ENCODE data around the gene NFIA. TPM values are rescaled to one million over a fixed set of nuclear protein-coding genes. Genes with fewer than 3 reads are reported as not detected.

NFIA gene
- total and polyA plus RNA-seq, 2 of the 13 experiments (the other 11 are each of a cell fraction or from before 2014, with no cell fraction given), result 14.7 to 28.5 TPM

DNA sequence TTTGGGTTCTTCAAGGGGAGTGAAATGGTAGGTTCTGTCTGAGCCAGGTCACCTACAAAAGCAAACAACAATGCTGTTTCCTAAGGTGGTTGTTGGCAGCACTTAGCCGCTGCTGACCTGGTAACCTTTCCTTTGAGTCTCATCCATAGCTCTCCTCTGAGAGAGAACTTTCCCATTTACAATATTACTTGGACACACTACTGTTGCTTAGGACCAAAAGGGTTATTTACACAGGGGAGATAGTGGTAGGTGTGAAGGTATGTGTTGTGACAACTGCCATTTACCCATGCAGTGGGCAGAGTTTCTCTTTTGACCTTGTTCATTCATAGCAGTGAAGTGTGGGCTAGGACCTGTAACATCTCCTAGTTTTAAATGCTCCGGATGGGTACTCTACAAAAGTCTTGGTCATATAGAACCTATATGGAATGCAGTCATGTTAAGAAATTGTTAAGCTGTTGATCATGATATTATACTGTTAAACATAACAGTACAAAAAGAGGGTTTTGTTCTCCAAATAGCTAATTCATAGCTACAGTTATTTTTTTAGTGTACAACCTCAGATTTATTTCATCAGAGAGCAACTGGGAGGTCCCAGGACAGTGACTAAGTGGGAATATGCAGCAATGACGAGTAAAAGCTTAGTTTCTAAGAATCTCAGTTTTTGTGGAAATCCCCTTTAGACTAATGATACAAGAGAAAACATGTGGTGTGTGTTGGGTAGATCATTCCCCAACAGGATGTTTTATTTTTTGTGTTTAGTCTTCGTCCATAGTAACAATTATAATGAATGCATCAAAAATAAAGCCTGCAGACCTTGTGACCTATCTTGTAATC, 219.7 kb downstream of the NFIA start (continued):
- TF ChIP-seq ZNF296 (CRISPR knock-in tag; conservative IDR thresholded peaks at IDR 0.05), result no peak
- no peak for TF ChIP-seq PHF20 (CRISPR knock-in tag; IDR thresholded peaks at IDR 0.05)
- TF ChIP-seq MEIS1 (CRISPR knock-in tag; IDR thresholded peaks at IDR 0.05; ENCODE audit: borderline replicate concordance), result no peak
- no peak for TF ChIP-seq AGO1 (IDR thresholded peaks at IDR 0.05; ENCODE audit: low read depth, low read length, poor library complexity, severe bottlenecking)
- TF ChIP-seq FIP1L1 (IDR thresholded peaks at IDR 0.05; ENCODE audit: borderline replicate concordance, insufficient read depth, low read depth, low read length), result no peak
- TF ChIP-seq NONO (IDR thresholded peaks at IDR 0.05), result no peak
- TF ChIP-seq NONO (CRISPR knock-in tag; conservative IDR thresholded peaks at IDR 0.05), result no peak
- no peak for TF ChIP-seq CCAR2 (optimal IDR thresholded peaks at IDR 0.05; ENCODE audit: low read depth, low read length)
- TF ChIP-seq ELF3 (CRISPR knock-in tag; IDR thresholded peaks at IDR 0.05), result no peak
- TF ChIP-seq ZNF609 (CRISPR knock-in tag; IDR thresholded peaks at IDR 0.05; ENCODE audit: borderline replicate concordance), result 0 out of 2 replicates have a peak, but pooled peaks have one; percentile 17
- TF ChIP-seq, protein P1, sequence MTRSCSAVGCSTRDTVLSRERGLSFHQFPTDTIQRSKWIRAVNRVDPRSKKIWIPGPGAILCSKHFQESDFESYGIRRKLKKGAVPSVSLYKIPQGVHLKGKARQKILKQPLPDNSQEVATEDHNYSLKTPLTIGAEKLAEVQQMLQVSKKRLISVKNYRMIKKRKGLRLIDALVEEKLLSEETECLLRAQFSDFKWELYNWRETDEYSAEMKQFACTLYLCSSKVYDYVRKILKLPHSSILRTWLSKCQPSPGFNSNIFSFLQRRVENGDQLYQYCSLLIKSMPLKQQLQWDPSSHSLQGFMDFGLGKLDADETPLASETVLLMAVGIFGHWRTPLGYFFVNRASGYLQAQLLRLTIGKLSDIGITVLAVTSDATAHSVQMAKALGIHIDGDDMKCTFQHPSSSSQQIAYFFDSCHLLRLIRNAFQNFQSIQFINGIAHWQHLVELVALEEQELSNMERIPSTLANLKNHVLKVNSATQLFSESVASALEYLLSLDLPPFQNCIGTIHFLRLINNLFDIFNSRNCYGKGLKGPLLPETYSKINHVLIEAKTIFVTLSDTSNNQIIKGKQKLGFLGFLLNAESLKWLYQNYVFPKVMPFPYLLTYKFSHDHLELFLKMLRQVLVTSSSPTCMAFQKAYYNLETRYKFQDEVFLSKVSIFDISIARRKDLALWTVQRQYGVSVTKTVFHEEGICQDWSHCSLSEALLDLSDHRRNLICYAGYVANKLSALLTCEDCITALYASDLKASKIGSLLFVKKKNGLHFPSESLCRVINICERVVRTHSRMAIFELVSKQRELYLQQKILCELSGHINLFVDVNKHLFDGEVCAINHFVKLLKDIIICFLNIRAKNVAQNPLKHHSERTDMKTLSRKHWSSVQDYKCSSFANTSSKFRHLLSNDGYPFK (CRISPR knock-in tag; IDR thresholded peaks at IDR 0.05; ENCODE audit: borderline replicate concordance), result no peak
- TF ChIP-seq KLF15 (CRISPR knock-in tag; IDR thresholded peaks at IDR 0.05; ENCODE audit: borderline replicate concordance), result no peak
- TF ChIP-seq, protein P2, sequence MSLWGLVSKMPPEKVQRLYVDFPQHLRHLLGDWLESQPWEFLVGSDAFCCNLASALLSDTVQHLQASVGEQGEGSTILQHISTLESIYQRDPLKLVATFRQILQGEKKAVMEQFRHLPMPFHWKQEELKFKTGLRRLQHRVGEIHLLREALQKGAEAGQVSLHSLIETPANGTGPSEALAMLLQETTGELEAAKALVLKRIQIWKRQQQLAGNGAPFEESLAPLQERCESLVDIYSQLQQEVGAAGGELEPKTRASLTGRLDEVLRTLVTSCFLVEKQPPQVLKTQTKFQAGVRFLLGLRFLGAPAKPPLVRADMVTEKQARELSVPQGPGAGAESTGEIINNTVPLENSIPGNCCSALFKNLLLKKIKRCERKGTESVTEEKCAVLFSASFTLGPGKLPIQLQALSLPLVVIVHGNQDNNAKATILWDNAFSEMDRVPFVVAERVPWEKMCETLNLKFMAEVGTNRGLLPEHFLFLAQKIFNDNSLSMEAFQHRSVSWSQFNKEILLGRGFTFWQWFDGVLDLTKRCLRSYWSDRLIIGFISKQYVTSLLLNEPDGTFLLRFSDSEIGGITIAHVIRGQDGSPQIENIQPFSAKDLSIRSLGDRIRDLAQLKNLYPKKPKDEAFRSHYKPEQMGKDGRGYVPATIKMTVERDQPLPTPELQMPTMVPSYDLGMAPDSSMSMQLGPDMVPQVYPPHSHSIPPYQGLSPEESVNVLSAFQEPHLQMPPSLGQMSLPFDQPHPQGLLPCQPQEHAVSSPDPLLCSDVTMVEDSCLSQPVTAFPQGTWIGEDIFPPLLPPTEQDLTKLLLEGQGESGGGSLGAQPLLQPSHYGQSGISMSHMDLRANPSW (CRISPR knock-in tag; IDR thresholded peaks at IDR 0.05; ENCODE audit: borderline replicate concordance), result no peak
- no peak for TF ChIP-seq ZFP90 (CRISPR knock-in tag; IDR thresholded peaks at IDR 0.05; ENCODE audit: borderline replicate concordance)
- TF ChIP-seq KMT2B (CRISPR knock-in tag; IDR thresholded peaks at IDR 0.05), result no peak
